Esophagus muscularis mucosa (tissue), 4 donors: Measurements from ENCODE around the gene RWDD2A.

ENCODE experiments used
- CTCF ChIP-seq, 3 experiments: fragments of 200-600 bp in 2 of 3; fragments of 450-650 bp in 1 of 3; sonication (generic) in 2 of 3; IDR thresholded peaks; one replicate each; pipeline ENCODE4 v1.5.1; 2017 to 2019; ENCODE audit warnings: antibody characterized with exemption in 3 of 3, mild to moderate bottlenecking in 2 of 3, moderate library complexity in 1 of 3
- EP300 ChIP-seq: sonication (generic); formaldehyde crosslinking; IDR thresholded peaks from one replicate; pipeline ENCODE4 v1.6.1; 2017; ENCODE audit warnings: antibody characterized with exemption
- POLR2A ChIP-seq: fragments of 450-650 bp; IDR thresholded peaks from one replicate; pipeline ENCODE4 v1.6.1; 2017; ENCODE audit warnings: antibody characterized with exemption, moderate library complexity, mild to moderate bottlenecking, low read depth
- POLR2AphosphoS5 ChIP-seq, 2 donors: sonication (generic); formaldehyde crosslinking; IDR thresholded peaks; one replicate each; pipeline ENCODE4 v1.6.1; 2017; ENCODE audit warnings: antibody characterized with exemption in 2 of 2

GRCh38 chr6:83151114-83151513, 42.0 kb upstream of the RWDD2A start:
- no peak for TF ChIP-seq CTCF (IDR thresholded peaks at IDR 0.05)
- no peak for TF ChIP-seq EP300
- TF ChIP-seq POLR2A: no peak
- no peak for TF ChIP-seq POLR2AphosphoS5 (IDR thresholded peaks at IDR 0.05)
